ENCODE measurements around the gene MAB21L3.

MAB21L3 gene

GRCh38 chr1:116110567-116111523 is at the start of gene MAB21L3:
TSS of gene MAB21L3 (plus strand) at chr1:116111399. CDS start at chr1:116112616, 1,217 bp downstream.
- no peak for DNase-seq (ENCODE audit: low read depth, low spot score)

GRCh38 chr1:116062201-116062600 is 49.0 kb upstream of the MAB21L3 start:
- no peak for DNase-seq (ENCODE audit: low read depth, low spot score)

- DNase-seq (ENCODE audit: low read depth, low spot score): no peak
Observed at GRCh38 chr1:116064616-116065015, 46.6 kb upstream of the MAB21L3 start.

- DNase-seq (ENCODE audit: low read depth, low spot score): no peak
Observed at GRCh38 chr1:116066868-116067565, 44.2 kb upstream of the MAB21L3 start.

- DNase-seq (ENCODE audit: low read depth, low spot score): no peak
Observed at GRCh38 chr1:116067566-116067890, 43.7 kb upstream of the MAB21L3 start.

GRCh38 chr1:116075575-116075974 is 35.6 kb upstream of the MAB21L3 start:
- no peak for DNase-seq (ENCODE audit: low read depth, low spot score)

GRCh38 chr1:116075990-116076389 is 35.2 kb upstream of the MAB21L3 start:
- no peak for DNase-seq (ENCODE audit: low read depth, low spot score)

- DNase-seq (ENCODE audit: low read depth, low spot score): no peak
Observed at GRCh38 chr1:116076831-116077230, 34.4 kb upstream of the MAB21L3 start.

- DNase-seq (ENCODE audit: low read depth, low spot score): no peak
Observed at GRCh38 chr1:116078699-116079223, 32.4 kb upstream of the MAB21L3 start.

- no peak for DNase-seq (ENCODE audit: low read depth, low spot score)
Observed at GRCh38 chr1:116087628-116088027, 23.6 kb upstream of the MAB21L3 start.

GRCh38 chr1:116089870-116090269 is 21.3 kb upstream of the MAB21L3 start:
- DNase-seq (ENCODE audit: low read depth, low spot score): no peak

- DNase-seq (ENCODE audit: low read depth, low spot score): no peak
Observed at GRCh38 chr1:116091083-116091482, 20.1 kb upstream of the MAB21L3 start.

GRCh38 chr1:116092752-116093489 is 18.3 kb upstream of the MAB21L3 start:
- no peak for DNase-seq (ENCODE audit: low read depth, low spot score)

GRCh38 chr1:116095027-116095426 is 16.2 kb upstream of the MAB21L3 start:
- DNase-seq (ENCODE audit: low read depth, low spot score): no peak

- DNase-seq (ENCODE audit: low read depth, low spot score): no peak
Observed at GRCh38 chr1:116096013-116096618, 15.1 kb upstream of the MAB21L3 start.

- no peak for DNase-seq (ENCODE audit: low read depth, low spot score)
Observed at GRCh38 chr1:116097626-116098025, 13.6 kb upstream of the MAB21L3 start.

GRCh38 chr1:116099379-116099778 is 11.8 kb upstream of the MAB21L3 start:
- DNase-seq (ENCODE audit: low read depth, low spot score): no peak

GRCh38 chr1:116099919-116100318 is 11.3 kb upstream of the MAB21L3 start:
- no peak for DNase-seq (ENCODE audit: low read depth, low spot score)

- DNase-seq (ENCODE audit: low read depth, low spot score): no peak
Observed at GRCh38 chr1:116104667-116105066, 6.5 kb upstream of the MAB21L3 start.

- DNase-seq (ENCODE audit: low read depth, low spot score): no peak
Observed at GRCh38 chr1:116105996-116106395, 5.2 kb upstream of the MAB21L3 start.

- no peak for DNase-seq (ENCODE audit: low read depth, low spot score)
Observed at GRCh38 chr1:116106646-116107045, 4.6 kb upstream of the MAB21L3 start.
